IMR-90 (cell line): ENCODE data around the gene NUDT3. TPM values are rescaled to one million over a fixed set of nuclear protein-coding genes. Genes with fewer than 3 reads are reported as not detected.

Source experiments
- ATAC-seq: fragments of 200-7000 bp; cut with Tn5 transposase; 2 replicates; pipeline ENCODE4 v1.9.1; 2020; ENCODE audit warnings: low read depth, mild to moderate bottlenecking, moderate library complexity
- BruUV-seq: library from RNA; stranded (reverse); fragments of 400-500 nt; replicated peaks from 2 replicates; lab custom pipeline; 2021; lab: Mats Ljungman, UMichigan
- CTCF ChIA-PET: fragments of 300-600 bp; formaldehyde crosslinking; extraction: SDS; loops from one replicate; lab custom pipeline; 2021; ENCODE audit warnings: antibody characterized with exemption; lab: Yijun Ruan, JAX
- POLR2A ChIA-PET: fragments of 300-600 bp; sonication (Branson Sonifier 250); formaldehyde crosslinking; loops from one replicate; lab custom pipeline; 2022; ENCODE audit warnings: antibody characterized with exemption; ENCODE audit not compliant: unreplicated experiment; lab: Charles Lee
- DNase-seq: peaks from one replicate; pipeline ENCODE4 v3.0.0; 2013
- H2AFZ ChIP-seq: replicated peaks from 2 replicates; pipeline ENCODE3; 2013; ENCODE audit warnings: low read length, mild to moderate bottlenecking; ENCODE audit not compliant: poor library complexity
- H2AK5ac ChIP-seq: 2 replicates; pipeline ENCODE4 v1.6.1; 2013; ENCODE audit warnings: low read depth, low read length, inconsistent platforms
- H2AK9ac ChIP-seq: replicated peaks from 2 replicates; pipeline ENCODE3; 2013; ENCODE audit warnings: mild to moderate bottlenecking, low read depth, low read length, moderate library complexity; ENCODE audit not compliant: poor library complexity
- H2BK120ac ChIP-seq: 2 replicates; pipeline ENCODE4 v1.6.1; 2013; ENCODE audit warnings: low read depth, low read length, inconsistent platforms
- H2BK15ac ChIP-seq: 3 replicates; pipeline ENCODE4 v1.6.1; 2013; ENCODE audit warnings: low read depth, low read length, inconsistent platforms
- H2BK20ac ChIP-seq: 2 replicates; pipeline ENCODE4 v1.6.1; 2013; ENCODE audit warnings: low read depth, mild to moderate bottlenecking, inconsistent platforms, low read length, moderate library complexity
- H2BK5ac ChIP-seq: 2 replicates; pipeline ENCODE4 v1.6.1; 2013; ENCODE audit warnings: mild to moderate bottlenecking, low read depth, low read length, inconsistent platforms; ENCODE audit not compliant: poor library complexity, severe bottlenecking
- H3K14ac ChIP-seq: replicated peaks from 2 replicates; pipeline ENCODE4 v1.6.1; 2013; ENCODE audit warnings: low read depth, low read length, inconsistent platforms
- H3K18ac ChIP-seq: 2 replicates; pipeline ENCODE4 v1.6.1; 2013; ENCODE audit warnings: low read depth, low read length, control low read depth
- H3K23ac ChIP-seq: 2 replicates; pipeline ENCODE4 v1.6.1; 2013; ENCODE audit warnings: low read depth, low read length, inconsistent platforms
- H3K27ac ChIP-seq: 2 replicates; pipeline ENCODE4 v1.5.1; 2013; ENCODE audit warnings: mild to moderate bottlenecking, control low read depth, low read length; ENCODE audit not compliant: insufficient read depth
- H3K27me3 ChIP-seq: 2 replicates; pipeline ENCODE4 v1.6.1; 2013; ENCODE audit warnings: low read length; ENCODE audit not compliant: control insufficient read depth, insufficient read depth
- H3K36me3 ChIP-seq: 2 replicates; pipeline ENCODE4 v1.6.1; 2013; ENCODE audit warnings: low read length, mixed read lengths; ENCODE audit not compliant: control insufficient read depth, insufficient read depth
- H3K4ac ChIP-seq: 2 replicates; pipeline ENCODE4 v1.6.1; 2013; ENCODE audit warnings: low read depth, low read length, inconsistent platforms
- H3K4me1 ChIP-seq: 2 replicates; pipeline ENCODE4 v1.6.1; 2013; ENCODE audit warnings: low read length, mixed read lengths; ENCODE audit not compliant: control insufficient read depth, insufficient read depth
- H3K4me2 ChIP-seq: 2 replicates; pipeline ENCODE4 v1.6.1; 2013; ENCODE audit warnings: low read depth, mild to moderate bottlenecking, control low read depth, low read length, moderate library complexity
- H3K4me3 ChIP-seq: 2 replicates; pipeline ENCODE4 v1.5.1; 2013; ENCODE audit warnings: low read depth, mild to moderate bottlenecking, control low read depth, low read length, moderate library complexity; ENCODE audit not compliant: insufficient read depth
- H3K56ac ChIP-seq: 2 replicates; pipeline ENCODE4 v1.6.1; 2013; ENCODE audit warnings: low read length, inconsistent platforms; ENCODE audit not compliant: insufficient read depth; ENCODE audit errors: extremely low read depth
- H3K79me1 ChIP-seq, 2 experiments: 2 replicates each; pipeline ENCODE4 v1.6.1; 2013; ENCODE audit warnings: low read length in 2 of 2, inconsistent platforms in 1 of 2, low read depth in 1 of 2
- H3K9ac ChIP-seq: 2 replicates; pipeline ENCODE4 v1.6.1; 2013; ENCODE audit warnings: low read depth, low read length, control low read depth
- H3K9me1 ChIP-seq: 2 replicates; pipeline ENCODE4 v1.6.1; 2013; ENCODE audit warnings: low read length, inconsistent platforms; ENCODE audit not compliant: insufficient read depth
- H3K9me3 ChIP-seq: 2 replicates; pipeline ENCODE4 v1.6.1; 2013; ENCODE audit warnings: low read length; ENCODE audit not compliant: control insufficient read depth, insufficient read depth
- H4K20me1 ChIP-seq: 2 replicates; pipeline ENCODE4 v1.6.1; 2013; ENCODE audit warnings: low read length, inconsistent platforms; ENCODE audit not compliant: insufficient read depth
- H4K5ac ChIP-seq: 2 replicates; pipeline ENCODE4 v1.6.1; 2013; ENCODE audit warnings: mild to moderate bottlenecking, low read depth, low read length, control low read depth
- H4K8ac ChIP-seq, 2 experiments: 2 replicates each; pipeline ENCODE4 v1.6.1; 2013; ENCODE audit warnings: low read depth in 2 of 2, low read length in 2 of 2, control low read depth in 1 of 2, inconsistent platforms in 1 of 2
- H4K91ac ChIP-seq: 2 replicates; pipeline ENCODE4 v1.6.1; 2013; ENCODE audit warnings: low read depth, low read length, inconsistent platforms; ENCODE audit not compliant: insufficient read depth
- BHLHE40 ChIP-seq: fragments of 150-350 bp; IDR thresholded peaks from 2 replicates; pipeline ENCODE4 v1.6.1; 2016; ENCODE audit warnings: mild to moderate bottlenecking, low read depth, low read length
- CEBPB ChIP-seq: IDR thresholded peaks from 2 replicates; pipeline ENCODE4 v1.6.1; 2012; ENCODE audit warnings: low read depth, low read length, improper control_type of control experiment
- CHD1 ChIP-seq: IDR thresholded peaks from 2 replicates; pipeline ENCODE4 v1.6.1; 2012; ENCODE audit warnings: low read depth, low read length, improper control_type of control experiment
- FOS ChIP-seq: fragments of 150-350 bp; IDR thresholded peaks from 2 replicates; pipeline ENCODE4 v1.6.1; 2016; ENCODE audit warnings: low read depth, low read length
- MAFK ChIP-seq: IDR thresholded peaks from 2 replicates; pipeline ENCODE4 v1.6.1; 2012; ENCODE audit warnings: low read depth, low read length, improper control_type of control experiment
- MAZ ChIP-seq: IDR thresholded peaks from 2 replicates; pipeline ENCODE4 v1.6.1; 2012; ENCODE audit warnings: low read depth, mild to moderate bottlenecking, low read length, improper control_type of control experiment, moderate library complexity, borderline replicate concordance
- MXI1 ChIP-seq: IDR thresholded peaks from 2 replicates; pipeline ENCODE4 v1.6.1; 2012; ENCODE audit warnings: low read depth, mild to moderate bottlenecking, low read length, moderate library complexity, borderline replicate concordance
- NFE2L2 ChIP-seq: fragments of 150-350 bp; IDR thresholded peaks from 2 replicates; pipeline ENCODE4 v1.6.1; 2016; ENCODE audit warnings: low read depth, mild to moderate bottlenecking, low read length
- POLR2A ChIP-seq: IDR thresholded peaks from 2 replicates; pipeline ENCODE4 v1.6.1; 2012; ENCODE audit warnings: mild to moderate bottlenecking, low read depth, low read length
- RAD21 ChIP-seq: IDR thresholded peaks from 2 replicates; pipeline ENCODE4 v1.6.1; 2012; ENCODE audit warnings: low read length, improper control_type of control experiment
- RCOR1 ChIP-seq: IDR thresholded peaks from 2 replicates; pipeline ENCODE4 v1.6.1; 2012; ENCODE audit warnings: mild to moderate bottlenecking, low read length, improper control_type of control experiment; ENCODE audit not compliant: insufficient replicate concordance
- RFX5 ChIP-seq: IDR thresholded peaks from 2 replicates; pipeline ENCODE4 v1.8.0; 2012; ENCODE audit warnings: low read depth, mild to moderate bottlenecking, low read length, moderate library complexity
- SMC3 ChIP-seq: fragments of 150-350 bp; IDR thresholded peaks from 2 replicates; pipeline ENCODE4 v1.6.1; 2016; ENCODE audit warnings: low read depth, mild to moderate bottlenecking, antibody characterized with exemption, low read length, moderate library complexity
- WGBS, 2 experiments: methylation state at CpG; one replicate each; pipeline versions ENCODE4 v1.1.5 to v1.1.7; 2013; ENCODE audit warnings: missing lambda C conversion rate in 2 of 2; ENCODE audit not compliant: insufficient read length in 1 of 2; ENCODE audit errors: extremely low coverage in 2 of 2; 5-methylcytosine and 5-hydroxymethylcytosine counted together
- dilution Hi-C: fragments of 300-500 bp; cut with HindIII; formaldehyde crosslinking; loops from one replicate; pipeline ENCODE4 v1.14.3; 2018; ENCODE audit warnings: low sequenced_read_pairs; ENCODE audit not compliant: unreplicated experiment
- in situ Hi-C: fragments of 300-500 bp; cut with MboI; formaldehyde crosslinking; loops from 3 replicates; pipeline ENCODE4 v1.14.3; 2019; ENCODE audit warnings: low sequenced_read_pairs, inconsistent platforms, mixed read lengths
- intact Hi-C: fragments of 100-400 bp; cut with micrococcal nuclease; formaldehyde crosslinking; loops from 2 replicates; pipeline ENCODE4 v1.10.0; 2022
- polyA plus RNA-seq, 3 experiments: library from polyadenylated mRNA; depleted of rRNA; stranded (reverse); fragments of >200 nt; gene quantifications; 2 replicates each; pipeline ENCODE4 v1.2.3, GENCODE V29; 2012; ENCODE audit warnings: low replicate concordance in 1 of 3
- total RNA-seq: library from RNA; depleted of rRNA; stranded (reverse); fragments of >200 nt; gene quantifications from 2 replicates; pipeline ENCODE4 v1.2.3, GENCODE V29; 2012
- TF ChIP-seq, protein P1 (sequence below): conservative IDR thresholded peaks from 2 replicates; pipeline ENCODE4 v1.5.1; 2012; ENCODE audit warnings: mild to moderate bottlenecking, low read depth, low read length, improper control_type of control experiment
- TF ChIP-seq, protein P2 (sequence below): fragments of 150-350 bp; IDR thresholded peaks from 2 replicates; pipeline ENCODE4 v1.6.1; 2016; ENCODE audit warnings: low read depth, mild to moderate bottlenecking, low read length, moderate library complexity, borderline replicate concordance
- TF ChIP-seq, protein P3 (sequence below): fragments of 150-350 bp; IDR thresholded peaks from 2 replicates; pipeline ENCODE4 v1.6.1; 2017; ENCODE audit warnings: mild to moderate bottlenecking, antibody characterized with exemption, low read length, low read depth

Gene NUDT3
- total and polyA plus RNA-seq, 2 of the 4 experiments (the other 2 are of a cell fraction) = 10.1 to 17.2 TPM

DNA sequence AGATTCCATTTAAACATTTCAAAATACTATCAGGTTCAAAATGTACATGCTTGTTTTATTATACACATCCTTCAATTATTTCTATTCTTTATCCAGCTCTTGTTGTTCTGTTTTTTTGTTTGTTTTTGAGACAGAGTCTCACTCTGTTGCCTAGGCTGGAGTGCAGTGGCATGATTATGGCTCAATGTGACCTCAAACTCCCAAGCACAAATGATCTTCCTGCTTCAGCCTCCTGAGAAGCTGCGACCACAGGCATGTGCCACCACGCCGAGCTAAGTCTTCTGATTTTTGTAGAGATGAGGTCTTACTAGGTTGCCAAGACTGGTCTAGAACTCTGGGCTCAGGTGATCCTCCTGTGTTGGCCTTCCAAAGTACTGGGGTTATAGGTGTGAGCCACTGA, 99.5 kb downstream of the NUDT3 start:
- Histone ChIP-seq H3K23ac (no peak overlapping the region), H3K9me3 (no peaks in the 10 kb centered on the region), H3K36me3 (peaks cover 21% of the 10 kb centered on the region), H4K20me1 (peaks cover 11% of the 10 kb centered on the region), H3K9ac (no peak overlapping the region), H3K27ac (no peak overlapping the region), H3K4me2 (no peak overlapping the region), H3K14ac (no peak overlapping the region), H2BK20ac (no peak overlapping the region), H2BK5ac (no peak overlapping the region), H3K79me1 (peaks cover 2 to 18% of the 10 kb centered on the region in 2 experiments; a peak in 2 of 4 replicates), H2AK9ac (no peak overlapping the region), H4K5ac (no peak overlapping the region), H3K18ac (no peak overlapping the region), H3K4me1 (peaks cover 4% of the 10 kb centered on the region; the same call in 1 of the 2 replicates), H3K56ac (no peak overlapping the region), H3K4ac (no peak overlapping the region), H4K91ac (no peak overlapping the region), H4K8ac (no peak overlapping the region), H2AK5ac (no peak overlapping the region), H3K27me3 (no peaks in the 10 kb centered on the region), H3K9me1 (peaks cover 8% of the 10 kb centered on the region; the same call in 1 of the 2 replicates), H2BK120ac (no peak overlapping the region), H2AFZ (no peak overlapping the region), H3K4me3 (no peak overlapping the region), H2BK15ac (no peak overlapping the region)
- POLR2A ChIA-PET = no interaction called here
- WGBS, 2 experiments = no CpG with 5 or more reads among the region's 3 CpGs
- BruUV-seq = no TSS peak
- dilution Hi-C loops (no loop called here), in situ Hi-C loops (no loop called here), intact Hi-C loops (no loop called here)
- no peak for TF ChIP-seq SMC3
- TF ChIP-seq FOS = no peak
- no peak for TF ChIP-seq BHLHE40
- TF ChIP-seq MAFK = no peak
- TF ChIP-seq, protein P1, sequence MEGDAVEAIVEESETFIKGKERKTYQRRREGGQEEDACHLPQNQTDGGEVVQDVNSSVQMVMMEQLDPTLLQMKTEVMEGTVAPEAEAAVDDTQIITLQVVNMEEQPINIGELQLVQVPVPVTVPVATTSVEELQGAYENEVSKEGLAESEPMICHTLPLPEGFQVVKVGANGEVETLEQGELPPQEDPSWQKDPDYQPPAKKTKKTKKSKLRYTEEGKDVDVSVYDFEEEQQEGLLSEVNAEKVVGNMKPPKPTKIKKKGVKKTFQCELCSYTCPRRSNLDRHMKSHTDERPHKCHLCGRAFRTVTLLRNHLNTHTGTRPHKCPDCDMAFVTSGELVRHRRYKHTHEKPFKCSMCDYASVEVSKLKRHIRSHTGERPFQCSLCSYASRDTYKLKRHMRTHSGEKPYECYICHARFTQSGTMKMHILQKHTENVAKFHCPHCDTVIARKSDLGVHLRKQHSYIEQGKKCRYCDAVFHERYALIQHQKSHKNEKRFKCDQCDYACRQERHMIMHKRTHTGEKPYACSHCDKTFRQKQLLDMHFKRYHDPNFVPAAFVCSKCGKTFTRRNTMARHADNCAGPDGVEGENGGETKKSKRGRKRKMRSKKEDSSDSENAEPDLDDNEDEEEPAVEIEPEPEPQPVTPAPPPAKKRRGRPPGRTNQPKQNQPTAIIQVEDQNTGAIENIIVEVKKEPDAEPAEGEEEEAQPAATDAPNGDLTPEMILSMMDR = no peak
- TF ChIP-seq CHD1 = no peak
- TF ChIP-seq RFX5 = no peak
- TF ChIP-seq MXI1 = no peak
- no peak for TF ChIP-seq RAD21
- TF ChIP-seq MAZ = no peak
- TF ChIP-seq, protein P2, sequence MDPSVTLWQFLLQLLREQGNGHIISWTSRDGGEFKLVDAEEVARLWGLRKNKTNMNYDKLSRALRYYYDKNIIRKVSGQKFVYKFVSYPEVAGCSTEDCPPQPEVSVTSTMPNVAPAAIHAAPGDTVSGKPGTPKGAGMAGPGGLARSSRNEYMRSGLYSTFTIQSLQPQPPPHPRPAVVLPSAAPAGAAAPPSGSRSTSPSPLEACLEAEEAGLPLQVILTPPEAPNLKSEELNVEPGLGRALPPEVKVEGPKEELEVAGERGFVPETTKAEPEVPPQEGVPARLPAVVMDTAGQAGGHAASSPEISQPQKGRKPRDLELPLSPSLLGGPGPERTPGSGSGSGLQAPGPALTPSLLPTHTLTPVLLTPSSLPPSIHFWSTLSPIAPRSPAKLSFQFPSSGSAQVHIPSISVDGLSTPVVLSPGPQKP = no peak
- no peak for TF ChIP-seq NFE2L2
- TF ChIP-seq CEBPB = no peak
- TF ChIP-seq, protein P3, sequence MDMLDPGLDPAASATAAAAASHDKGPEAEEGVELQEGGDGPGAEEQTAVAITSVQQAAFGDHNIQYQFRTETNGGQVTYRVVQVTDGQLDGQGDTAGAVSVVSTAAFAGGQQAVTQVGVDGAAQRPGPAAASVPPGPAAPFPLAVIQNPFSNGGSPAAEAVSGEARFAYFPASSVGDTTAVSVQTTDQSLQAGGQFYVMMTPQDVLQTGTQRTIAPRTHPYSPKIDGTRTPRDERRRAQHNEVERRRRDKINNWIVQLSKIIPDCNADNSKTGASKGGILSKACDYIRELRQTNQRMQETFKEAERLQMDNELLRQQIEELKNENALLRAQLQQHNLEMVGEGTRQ = no peak
- no peak for TF ChIP-seq POLR2A
- TF ChIP-seq RCOR1 = no peak
- DNase-seq (no peak), ATAC-seq (no peak)
- CTCF ChIA-PET = no interaction called here
